Epithelial cell of proximal tubule (primary cell): ENCODE data around the gene PWP2. TPM values are rescaled to one million over a fixed set of nuclear protein-coding genes. Genes with fewer than 3 reads are reported as not detected.

Experiments used
- DNase-seq: peaks from one replicate; pipeline ENCODE4 v3.0.0-alpha.2; 2011; ENCODE audit warnings: low read depth
- H3K4me3 ChIP-seq: 2 replicates; pipeline ENCODE4 v1.5.1; 2011; ENCODE audit warnings: low read depth, mild to moderate bottlenecking, low read length
- total RNA-seq: library from RNA; depleted of rRNA; stranded (reverse); fragments of >200 nt; gene quantifications from 2 replicates; pipeline ENCODE4 v1.2.3, GENCODE V29; 2015
- TF ChIP-seq, protein P1 (sequence below): conservative IDR thresholded peaks from 2 replicates; pipeline ENCODE4 v1.5.1; 2012; ENCODE audit warnings: low read depth, mild to moderate bottlenecking, low read length

PWP2 gene
- total RNA-seq, 1 donor from 2014 or later, result 5.0 TPM

DNA sequence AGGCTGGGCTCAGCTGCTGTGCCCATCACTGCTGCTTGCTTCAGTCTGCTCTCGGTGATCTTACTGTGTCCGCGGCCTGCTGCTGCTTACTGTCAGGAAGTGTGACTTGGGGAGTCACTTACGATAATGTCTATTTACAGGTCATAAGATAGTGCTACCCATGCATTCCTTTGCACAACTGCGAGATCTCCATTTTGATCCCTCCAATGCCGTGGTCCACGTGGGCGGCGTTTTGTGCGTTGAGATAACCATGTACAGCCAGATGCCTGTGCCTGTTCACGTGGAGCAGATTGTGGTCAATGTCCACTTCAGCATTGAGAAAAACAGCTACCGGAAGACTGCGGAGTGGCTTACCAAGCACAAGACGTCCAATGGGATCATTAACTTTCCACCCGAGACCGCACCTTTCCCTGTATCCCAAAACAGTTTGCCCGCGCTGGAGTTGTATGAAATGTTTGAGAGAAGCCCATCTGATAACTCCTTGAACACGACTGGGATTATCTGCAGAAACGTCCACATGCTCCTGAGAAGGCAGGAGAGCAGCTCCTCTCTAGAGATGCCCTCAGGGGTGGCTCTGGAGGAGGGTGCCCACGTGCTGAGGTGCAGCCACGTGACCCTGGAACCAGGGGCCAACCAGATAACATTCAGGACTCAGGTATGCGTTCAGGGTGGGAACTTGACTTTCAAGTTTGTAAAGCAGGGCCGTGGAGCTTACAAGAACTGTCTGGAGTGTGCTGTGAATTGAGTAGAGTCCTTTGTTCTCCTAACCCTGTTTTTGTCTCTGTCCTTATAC lies 24.4 kb upstream of the PWP2 start:
- TF ChIP-seq, protein P1, sequence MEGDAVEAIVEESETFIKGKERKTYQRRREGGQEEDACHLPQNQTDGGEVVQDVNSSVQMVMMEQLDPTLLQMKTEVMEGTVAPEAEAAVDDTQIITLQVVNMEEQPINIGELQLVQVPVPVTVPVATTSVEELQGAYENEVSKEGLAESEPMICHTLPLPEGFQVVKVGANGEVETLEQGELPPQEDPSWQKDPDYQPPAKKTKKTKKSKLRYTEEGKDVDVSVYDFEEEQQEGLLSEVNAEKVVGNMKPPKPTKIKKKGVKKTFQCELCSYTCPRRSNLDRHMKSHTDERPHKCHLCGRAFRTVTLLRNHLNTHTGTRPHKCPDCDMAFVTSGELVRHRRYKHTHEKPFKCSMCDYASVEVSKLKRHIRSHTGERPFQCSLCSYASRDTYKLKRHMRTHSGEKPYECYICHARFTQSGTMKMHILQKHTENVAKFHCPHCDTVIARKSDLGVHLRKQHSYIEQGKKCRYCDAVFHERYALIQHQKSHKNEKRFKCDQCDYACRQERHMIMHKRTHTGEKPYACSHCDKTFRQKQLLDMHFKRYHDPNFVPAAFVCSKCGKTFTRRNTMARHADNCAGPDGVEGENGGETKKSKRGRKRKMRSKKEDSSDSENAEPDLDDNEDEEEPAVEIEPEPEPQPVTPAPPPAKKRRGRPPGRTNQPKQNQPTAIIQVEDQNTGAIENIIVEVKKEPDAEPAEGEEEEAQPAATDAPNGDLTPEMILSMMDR, result no peak
- H3K4me3 ChIP-seq, result no peak overlapping the region
- DNase-seq, result no peak

DNA sequence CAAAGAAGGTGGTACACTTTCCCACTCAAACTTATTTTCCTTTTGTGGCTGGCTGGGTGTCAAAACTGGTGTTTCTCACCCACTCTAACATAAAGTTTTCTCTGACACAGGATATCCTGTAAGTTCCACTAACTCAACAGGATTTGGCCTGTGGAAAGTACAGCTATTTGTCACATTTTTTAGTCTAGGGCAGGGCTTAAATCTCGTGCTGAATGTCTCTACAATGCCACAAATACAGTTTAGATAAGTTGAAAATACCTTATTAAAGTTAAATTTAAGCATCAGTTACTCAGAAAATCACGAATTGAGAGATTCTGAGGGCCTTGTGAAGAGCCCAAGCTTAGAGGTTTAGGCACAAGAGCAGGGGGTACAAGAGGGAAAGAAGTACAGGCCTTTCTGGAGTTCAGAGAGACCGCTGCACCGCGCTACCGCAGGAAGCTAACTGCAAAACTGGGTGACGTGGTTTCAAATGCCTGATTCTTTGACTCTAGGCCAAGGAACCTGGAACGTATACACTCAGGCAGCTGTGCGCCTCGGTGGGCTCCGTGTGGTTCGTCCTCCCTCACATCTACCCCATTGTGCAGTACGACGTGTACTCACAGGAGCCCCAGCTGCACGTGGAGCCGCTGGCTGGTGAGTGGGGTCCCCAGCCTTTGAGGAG lies 23.4 kb upstream of the PWP2 start:
- no peak for DNase-seq
- no peak overlapping the region for H3K4me3 ChIP-seq
- TF ChIP-seq, protein P1, result no peak

DNA sequence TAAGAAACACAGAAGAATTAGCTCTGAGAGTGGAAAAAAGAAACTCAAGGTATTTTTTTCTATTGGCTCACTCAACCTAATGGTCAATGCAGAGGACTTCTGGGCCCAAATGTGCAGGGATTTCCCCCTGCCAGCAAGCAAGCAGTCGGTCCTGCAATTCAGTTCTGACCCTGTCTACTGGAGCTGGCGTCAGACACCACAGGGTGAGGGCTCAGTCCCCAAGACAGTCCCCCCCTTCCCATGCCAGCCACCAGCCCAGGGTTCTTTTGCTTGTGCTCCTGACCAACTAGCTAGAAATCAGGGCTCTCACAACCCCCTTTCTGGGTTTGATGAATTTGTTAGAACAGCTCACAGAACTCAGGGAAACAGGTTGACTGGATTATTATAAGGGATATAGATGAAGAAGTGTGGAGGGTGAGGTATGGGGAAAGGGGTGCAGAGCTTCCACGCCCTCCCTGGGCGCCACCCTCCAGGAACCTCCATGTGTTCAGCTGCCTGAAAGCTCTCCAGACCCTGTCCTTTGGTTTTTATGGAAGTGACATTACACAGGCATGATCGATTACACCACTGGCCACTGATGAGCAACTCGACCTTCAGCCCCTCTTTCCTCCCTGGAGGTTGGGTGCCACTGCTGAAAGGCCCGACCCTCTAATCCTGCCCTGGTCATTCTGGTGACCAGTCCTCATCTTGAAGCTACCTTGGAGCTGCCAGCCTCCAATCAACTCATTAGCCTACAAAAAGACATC lies 22.5 kb upstream of the PWP2 start:
- DNase-seq, result no peak
- TF ChIP-seq, protein P1, result no peak
- H3K4me3 ChIP-seq, result no peak overlapping the region

DNA sequence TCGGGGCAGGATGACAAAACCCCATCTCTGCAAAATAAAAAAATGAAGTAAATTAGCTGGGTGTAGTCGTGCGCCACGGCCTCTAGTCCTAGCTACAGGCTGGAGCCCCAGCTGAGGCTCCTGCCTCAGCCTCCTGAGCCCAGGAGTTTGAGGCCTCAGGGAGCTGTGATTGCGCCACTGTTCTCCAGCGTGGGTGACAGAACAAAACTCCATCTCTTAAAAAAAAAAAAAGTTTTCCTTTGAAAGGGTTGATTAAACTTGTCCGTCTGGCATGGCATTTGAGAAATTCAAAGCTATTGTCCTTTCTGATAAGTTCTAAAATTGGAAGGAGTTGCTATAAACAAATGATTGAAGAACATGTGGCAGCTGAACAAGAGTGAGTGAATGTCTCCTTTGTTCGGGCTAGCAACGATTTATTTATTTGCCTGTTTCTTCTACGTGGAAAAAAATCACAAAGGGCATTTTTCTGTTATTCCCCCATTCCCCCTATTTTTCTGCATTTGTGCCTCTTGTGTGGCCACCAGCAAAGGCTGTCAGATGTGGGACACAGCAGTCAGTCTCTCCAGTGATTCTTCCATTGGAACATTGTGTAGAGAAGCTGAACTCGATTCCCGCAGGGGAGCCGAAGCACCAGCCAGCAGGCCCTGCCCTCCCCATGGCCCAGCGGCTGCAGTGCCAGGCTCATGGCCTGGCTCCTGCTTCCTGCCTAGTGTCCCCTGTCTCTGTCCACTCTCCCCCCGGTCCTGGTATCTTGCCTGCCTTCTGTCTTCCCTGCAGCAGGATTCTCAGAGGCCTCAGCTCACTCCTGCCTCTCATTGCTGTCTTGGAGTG lies 21.5 kb upstream of the PWP2 start:
- no peak overlapping the region for H3K4me3 ChIP-seq
- TF ChIP-seq, protein P1, result no peak
- DNase-seq, result peak; percentile 13

DNA sequence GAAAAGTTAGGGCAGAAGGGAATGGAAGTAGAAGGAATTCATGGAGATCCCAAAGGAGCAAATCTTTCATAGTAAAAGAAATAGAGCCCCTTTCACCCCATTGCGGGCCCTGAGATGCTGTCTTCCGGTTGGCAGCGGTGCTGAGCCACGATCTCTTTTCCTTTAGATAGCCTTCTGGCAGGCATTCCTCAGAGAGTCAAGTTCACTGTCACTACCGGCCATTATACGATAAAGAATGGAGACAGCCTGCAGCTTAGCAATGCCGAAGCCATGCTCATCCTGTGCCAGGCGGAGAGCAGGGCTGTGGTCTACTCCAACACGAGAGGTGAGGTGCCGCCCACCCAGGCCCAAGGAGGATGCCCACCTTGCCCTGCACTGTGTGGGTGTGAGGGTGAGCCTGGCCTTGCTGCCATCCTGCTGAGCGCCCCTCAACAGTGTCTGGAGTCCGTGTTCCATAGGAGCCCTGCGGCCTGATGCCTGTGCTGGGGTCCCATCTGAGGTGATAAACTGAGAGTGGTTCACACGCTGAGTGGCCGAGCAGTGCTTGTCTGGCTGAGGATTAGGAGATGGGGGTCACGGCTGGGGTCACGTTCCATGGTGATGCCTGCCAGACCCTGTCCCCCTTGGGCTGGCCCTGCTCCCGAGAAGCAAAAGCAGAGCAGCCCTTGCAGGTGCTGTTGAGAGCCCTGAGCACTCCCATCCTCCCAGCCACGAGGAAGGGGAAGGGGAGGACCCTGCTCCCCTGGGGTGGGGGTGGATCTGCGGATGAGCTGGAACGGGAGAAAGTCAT lies 20.4 kb upstream of the PWP2 start:
- no peak for DNase-seq
- H3K4me3 ChIP-seq, result no peak overlapping the region
- TF ChIP-seq, protein P1, result no peak
